NCI-H2107 treated with DMSO at 0.1 percent for 48 hours (cell line): ENCODE data around the gene GSK3B.
"Not testable (repeated sequence)": the region's sequence is repeated elsewhere in the genome, so short reads cannot be mapped to it uniquely, and the experiment has no call there.

ENCODE experiments used
- DNase-seq: peaks from one replicate; lab custom pipeline; 2025; ENCODE audit not compliant: unreplicated experiment; lab: John Stamatoyannopoulos, UW

GSK3B gene

GRCh38 chr3:120057626-120058025 lies 36.6 kb downstream of the GSK3B start:
- DNase-seq = no peak

GRCh38 chr3:120057029-120057428 lies 37.2 kb downstream of the GSK3B start:
- no peak for DNase-seq

- not testable (repeated sequence) for DNase-seq
These were observed 40.6 kb downstream of the GSK3B start for GRCh38 chr3:120053647-120054046.

- no peak for DNase-seq
These were observed 41.6 kb downstream of the GSK3B start for GRCh38 chr3:120052677-120053076.

GRCh38 chr3:120052225-120052624 lies 42.0 kb downstream of the GSK3B start:
- DNase-seq = no peak

- not testable (repeated sequence) for DNase-seq
These were observed 42.7 kb downstream of the GSK3B start for GRCh38 chr3:120051570-120051969.

GRCh38 chr3:120049881-120050539 lies 44.2 kb downstream of the GSK3B start:
- DNase-seq = no peak

- no peak for DNase-seq
These were observed 45.2 kb downstream of the GSK3B start for GRCh38 chr3:120049072-120049471.

GRCh38 chr3:120048355-120049041 lies 45.7 kb downstream of the GSK3B start:
- no peak for DNase-seq

- no peak for DNase-seq
These were observed 46.6 kb downstream of the GSK3B start for GRCh38 chr3:120047686-120048085.

- DNase-seq = no peak
These were observed 53.4 kb downstream of the GSK3B start for GRCh38 chr3:120040813-120041377.

- DNase-seq = no peak
These were observed 54.3 kb downstream of the GSK3B start for GRCh38 chr3:120039642-120040610.

- DNase-seq = no peak
These were observed 60.7 kb downstream of the GSK3B start for GRCh38 chr3:120033596-120033995.

- DNase-seq = no peak
These were observed 62.7 kb downstream of the GSK3B start for GRCh38 chr3:120031561-120031960.

GRCh38 chr3:120029749-120030148 lies 64.5 kb downstream of the GSK3B start:
- no peak for DNase-seq

GRCh38 chr3:120028271-120029047 lies 65.8 kb downstream of the GSK3B start:
- no peak for DNase-seq

GRCh38 chr3:120027226-120027625 lies 67.0 kb downstream of the GSK3B start:
- no peak for DNase-seq

GRCh38 chr3:120025520-120025919 lies 68.7 kb downstream of the GSK3B start:
- DNase-seq = no peak

- DNase-seq = no peak
These were observed 70.1 kb downstream of the GSK3B start for GRCh38 chr3:120024103-120024502.

GRCh38 chr3:120022729-120023128 lies 71.5 kb downstream of the GSK3B start:
- no peak for DNase-seq
